D721Med (cell line): Measurements from ENCODE around the gene AURKAIP1.

Experiments
- DNase-seq: peaks from one replicate; pipeline ENCODE4 v3.0.0; 2011; ENCODE audit warnings: low spot score; ENCODE audit not compliant: insufficient read length
- FAIRE-seq: peaks from 2 replicates; lab custom pipeline; 2011; peaks lifted over from hg19 to GRCh38; lab: Jason Lieb, UNC
- CTCF ChIP-seq: IDR thresholded peaks from 2 replicates; pipeline ENCODE4 v1.5.1; 2012; ENCODE audit warnings: mild to moderate bottlenecking, control low read depth; ENCODE audit not compliant: insufficient read depth; ENCODE audit errors: missing control alignments

AURKAIP1 gene

GRCh38 chr1:1356796-1357401, 18.1 kb downstream of the AURKAIP1 start:
- TF ChIP-seq CTCF = no peak
- FAIRE-seq (no peak), DNase-seq (no peak)

- no peak for TF ChIP-seq CTCF
- no peak for FAIRE-seq
Measured at GRCh38 chr1:1356166-1356795, 18.7 kb downstream of the AURKAIP1 start.

GRCh38 chr1:1355416-1355815, 19.6 kb downstream of the AURKAIP1 start:
- TF ChIP-seq CTCF = no peak
- FAIRE-seq = no peak
- DNase-seq = no peak

More at GRCh38 chr1:1356166-1356795, 18.7 kb downstream of the AURKAIP1 start:
- DNase-seq = no peak

- TF ChIP-seq CTCF = no peak
- FAIRE-seq = no peak
Measured at GRCh38 chr1:1354271-1355247, 20.4 kb downstream of the AURKAIP1 start.

GRCh38 chr1:1353389-1354151, 21.4 kb downstream of the AURKAIP1 start:
- FAIRE-seq (no peak), DNase-seq (no peak)
- TF ChIP-seq CTCF = no peak

More at GRCh38 chr1:1354271-1355247, 20.4 kb downstream of the AURKAIP1 start:
- DNase-seq = no peak

GRCh38 chr1:1352786-1353388, 22.1 kb downstream of the AURKAIP1 start:
- DNase-seq (no peak), FAIRE-seq (no peak)
- TF ChIP-seq CTCF = no peak
